GM12874 (cell line): ENCODE results near the gene VPS8.

Experiments used
- CTCF ChIP-seq: IDR thresholded peaks from 2 replicates; pipeline ENCODE4 v1.5.1; 2011; ENCODE audit warnings: low read depth, mild to moderate bottlenecking, control low read depth, low read length, moderate library complexity; ENCODE audit not compliant: insufficient read depth

Gene VPS8

GRCh38 chr3:184777566-184778356 lies 34.2 kb upstream of the VPS8 start:
- TF ChIP-seq CTCF, result peak; percentile 68

GRCh38 chr3:184778426-184779332 lies 33.3 kb upstream of the VPS8 start:
- no peak for TF ChIP-seq CTCF

GRCh38 chr3:184780981-184781515 lies 30.9 kb upstream of the VPS8 start:
- TF ChIP-seq CTCF, result no peak

GRCh38 chr3:184781801-184782200 lies 30.2 kb upstream of the VPS8 start:
- TF ChIP-seq CTCF, result no peak

GRCh38 chr3:184783319-184783718 lies 28.6 kb upstream of the VPS8 start:
- no peak for TF ChIP-seq CTCF

GRCh38 chr3:184784731-184785500 lies 27.1 kb upstream of the VPS8 start:
- no peak for TF ChIP-seq CTCF
